ENCODE results near the gene PRTN3. TPM values are rescaled to one million over a fixed set of nuclear protein-coding genes. Genes with fewer than 3 reads are reported as not detected.

Gene PRTN3
- total RNA-seq, 6 experiments from 2014 or later, result 2.3 to 2.9 TPM; not detected in 4

DNA sequence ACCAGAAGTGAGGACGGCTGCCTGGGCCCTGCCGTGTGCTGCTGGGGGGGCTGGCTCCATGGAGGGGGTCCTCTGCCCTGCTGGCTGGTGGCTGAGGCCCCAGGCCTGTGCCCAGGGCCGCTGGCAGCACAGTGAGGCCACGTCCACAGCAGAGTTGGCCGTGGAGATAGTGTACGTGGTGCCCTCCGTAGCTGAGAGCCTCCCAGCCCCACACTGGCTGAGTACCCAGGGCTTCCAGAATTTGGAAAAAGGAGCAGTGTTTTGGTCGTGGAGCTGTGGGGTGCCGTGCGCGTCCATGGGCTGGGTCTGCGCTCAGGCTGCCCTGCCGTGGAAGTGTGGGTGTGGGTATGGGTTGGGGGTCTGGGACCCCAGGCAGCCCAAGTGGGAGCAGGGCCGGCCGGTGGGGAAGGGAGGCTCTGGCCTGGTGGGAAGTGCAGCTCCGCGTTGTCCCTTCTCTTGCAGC is 37.7 kb upstream of the PRTN3 start:
- DNase-seq (no peak), ATAC-seq (no peak)
- no peaks in the 10 kb centered on the region for H3K27me3 ChIP-seq
- peaks cover 11 to 60% (median 46%) of the 10 kb centered on the region in 4 donors for H3K36me3 ChIP-seq
- no CpG with 5 or more reads among the region's 17 CpGs for whole genome bisulfite sequencing (ENCODE audit: insufficient coverage, low coverage, low lambda C conversion rate, missing lambda C conversion rate)
- no peak overlapping the region for H3K27ac ChIP-seq
- H3K4me3 ChIP-seq, result no peak overlapping the region
- intact Hi-C loops (cut with DNase I), result no loop called here
- no peaks in the 10 kb centered on the region for H3K9me3 ChIP-seq
- H3K4me1 ChIP-seq, result peaks cover 0 to 31% (median 19%) of the 10 kb centered on the region in 4 donors
- TF ChIP-seq, protein P1, sequence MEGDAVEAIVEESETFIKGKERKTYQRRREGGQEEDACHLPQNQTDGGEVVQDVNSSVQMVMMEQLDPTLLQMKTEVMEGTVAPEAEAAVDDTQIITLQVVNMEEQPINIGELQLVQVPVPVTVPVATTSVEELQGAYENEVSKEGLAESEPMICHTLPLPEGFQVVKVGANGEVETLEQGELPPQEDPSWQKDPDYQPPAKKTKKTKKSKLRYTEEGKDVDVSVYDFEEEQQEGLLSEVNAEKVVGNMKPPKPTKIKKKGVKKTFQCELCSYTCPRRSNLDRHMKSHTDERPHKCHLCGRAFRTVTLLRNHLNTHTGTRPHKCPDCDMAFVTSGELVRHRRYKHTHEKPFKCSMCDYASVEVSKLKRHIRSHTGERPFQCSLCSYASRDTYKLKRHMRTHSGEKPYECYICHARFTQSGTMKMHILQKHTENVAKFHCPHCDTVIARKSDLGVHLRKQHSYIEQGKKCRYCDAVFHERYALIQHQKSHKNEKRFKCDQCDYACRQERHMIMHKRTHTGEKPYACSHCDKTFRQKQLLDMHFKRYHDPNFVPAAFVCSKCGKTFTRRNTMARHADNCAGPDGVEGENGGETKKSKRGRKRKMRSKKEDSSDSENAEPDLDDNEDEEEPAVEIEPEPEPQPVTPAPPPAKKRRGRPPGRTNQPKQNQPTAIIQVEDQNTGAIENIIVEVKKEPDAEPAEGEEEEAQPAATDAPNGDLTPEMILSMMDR (IDR thresholded peaks at IDR 0.05), result no peak

DNA sequence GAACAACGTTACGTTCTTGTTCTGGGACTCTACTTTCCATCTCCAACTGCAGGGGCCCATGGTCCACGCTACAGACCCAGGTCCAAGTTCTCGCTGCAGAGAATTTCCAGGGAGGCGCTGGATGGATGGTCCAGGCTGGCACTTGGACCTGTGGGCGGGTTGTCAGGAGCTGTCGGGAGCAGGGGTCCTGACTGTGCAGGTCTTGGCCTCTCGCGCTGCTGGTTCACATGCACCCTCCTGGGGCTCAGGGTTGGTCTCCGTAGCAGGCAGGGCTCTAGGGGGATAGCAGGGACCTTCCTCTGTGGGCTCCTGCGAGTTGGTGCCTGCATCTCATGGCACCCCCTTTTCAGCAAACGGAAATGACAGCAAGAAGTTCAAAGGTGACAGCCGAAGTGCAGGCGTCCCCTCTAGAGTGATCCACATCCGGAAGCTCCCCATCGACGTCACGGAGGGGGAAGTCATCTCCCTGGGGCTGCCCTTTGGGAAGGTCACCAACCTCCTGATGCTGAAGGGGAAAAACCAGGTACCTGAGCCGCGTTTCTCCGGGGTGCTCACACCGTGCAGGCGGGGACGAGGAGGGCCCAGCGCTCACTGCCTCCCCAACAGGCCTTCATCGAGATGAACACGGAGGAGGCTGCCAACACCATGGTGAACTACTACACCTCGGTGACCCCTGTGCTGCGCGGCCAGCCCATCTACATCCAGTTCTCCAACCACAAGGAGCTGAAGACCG is 36.9 kb upstream of the PRTN3 start:
- DNase-seq (peak in 1 of 3 donors; percentile 41), ATAC-seq (no peak)
- TF ChIP-seq POLR2A (IDR thresholded peaks at IDR 0.05), result no peak
- TF ChIP-seq, protein P1 (IDR thresholded peaks at IDR 0.05), result no peak
- no peak overlapping the region for H3K27ac ChIP-seq
- no peak overlapping the region for H3K4me3 ChIP-seq
- H3K9me3 ChIP-seq, result no peaks in the 10 kb centered on the region
- H3K4me1 ChIP-seq, result peaks cover 0 to 31% (median 19%) of the 10 kb centered on the region in 4 donors
- intact Hi-C loops (cut with DNase I), result no loop called here
- peaks cover 15 to 68% (median 51%) of the 10 kb centered on the region in 4 donors for H3K36me3 ChIP-seq
- H3K27me3 ChIP-seq, result no peaks in the 10 kb centered on the region
- 44% methylated on average over 7 of the region's 31 CpGs for WGBS (ENCODE audit: insufficient coverage, low coverage, low lambda C conversion rate, missing lambda C conversion rate)

DNA sequence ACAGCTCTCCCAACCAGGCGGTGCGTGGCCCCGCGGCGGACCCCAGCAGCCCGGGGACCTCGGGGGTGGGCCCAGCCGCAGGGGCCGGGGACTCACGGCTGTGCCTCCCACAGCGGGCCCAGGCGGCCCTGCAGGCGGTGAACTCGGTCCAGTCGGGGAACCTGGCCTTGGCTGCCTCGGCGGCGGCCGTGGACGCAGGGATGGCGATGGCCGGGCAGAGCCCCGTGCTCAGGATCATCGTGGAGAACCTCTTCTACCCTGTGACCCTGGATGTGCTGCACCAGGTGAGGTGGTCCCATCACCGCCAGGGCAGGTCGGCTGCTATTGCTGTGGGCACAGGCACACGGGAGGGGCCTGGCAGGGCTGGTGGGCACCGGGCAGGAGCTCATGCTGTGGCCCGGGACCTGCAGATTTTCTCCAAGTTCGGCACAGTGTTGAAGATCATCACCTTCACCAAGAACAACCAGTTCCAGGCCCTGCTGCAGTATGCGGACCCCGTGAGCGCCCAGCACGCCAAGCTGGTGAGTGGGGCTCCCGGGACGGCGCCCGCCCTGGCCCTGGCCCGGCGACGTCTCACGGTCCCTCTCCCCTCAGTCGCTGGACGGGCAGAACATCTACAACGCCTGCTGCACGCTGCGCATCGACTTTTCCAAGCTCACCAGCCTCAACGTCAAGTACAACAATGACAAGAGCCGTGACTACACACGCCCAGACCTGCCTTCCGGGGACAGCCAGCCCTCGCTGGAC is 36.2 kb upstream of the PRTN3 start:
- Histone ChIP-seq H3K4me3 (no peak overlapping the region), H3K36me3 (peaks cover 15 to 72% (median 56%) of the 10 kb centered on the region in 4 donors), H3K4me1 (peaks cover 0 to 25% (median 16%) of the 10 kb centered on the region in 4 donors), H3K9me3 (no peaks in the 10 kb centered on the region), H3K27ac (no peak overlapping the region), H3K27me3 (no peaks in the 10 kb centered on the region)
- intact Hi-C loops (cut with DNase I), result no loop called here
- no CpG with 5 or more reads among the region's 53 CpGs for WGBS (ENCODE audit: insufficient coverage, low coverage, low lambda C conversion rate, missing lambda C conversion rate)
- DNase-seq (peak in 1 of 3 donors; percentile 23), ATAC-seq (no peak)
- TF ChIP-seq, protein P1 (IDR thresholded peaks at IDR 0.05), result no peak
- no peak for TF ChIP-seq POLR2A (IDR thresholded peaks at IDR 0.05)

- DNase-seq (no peak), ATAC-seq (no peak)
- TF ChIP-seq, protein P1 (IDR thresholded peaks at IDR 0.05), result no peak
- TF ChIP-seq POLR2A (IDR thresholded peaks at IDR 0.05), result no peak
- Histone ChIP-seq H3K4me3 (no peak overlapping the region), H3K36me3 (peaks cover 18 to 76% (median 60%) of the 10 kb centered on the region in 4 donors), H3K27me3 (no peaks in the 10 kb centered on the region), H3K4me1 (peaks cover 0 to 19% (median 13%) of the 10 kb centered on the region in 4 donors), H3K9me3 (no peaks in the 10 kb centered on the region), H3K27ac (no peak overlapping the region)
- no CpG with 5 or more reads among the region's 33 CpGs for WGBS (ENCODE audit: insufficient coverage, low coverage, low lambda C conversion rate, missing lambda C conversion rate)
- intact Hi-C loops (cut with DNase I), result no loop called here
Measured at GRCh38 chr19:805166-805551, 35.6 kb upstream of the PRTN3 start.
